Omental fat pad (tissue), 4 donors: ENCODE measurements around the gene CATSPERB. TPM values are rescaled to one million over a fixed set of nuclear protein-coding genes. Genes with fewer than 3 reads are reported as not detected.

Experiments used
- ATAC-seq: fragments of 150-250 bp; one replicate; pipeline ENCODE4 v1.9.1; 2016; ENCODE audit warnings: mild to moderate bottlenecking, moderate library complexity; ENCODE audit not compliant: low FRiP score
- DNase-seq: peaks from one replicate; pipeline ENCODE4 v3.0.0-alpha.2; 2019; ENCODE audit warnings: low spot score
- CTCF ChIP-seq, 3 donors: fragments of 450-650 bp; IDR thresholded peaks; one replicate each; pipeline ENCODE4 v1.5.1; 2016 to 2017; ENCODE audit warnings: antibody characterized with exemption in 3 of 3, mild to moderate bottlenecking in 3 of 3, moderate library complexity in 2 of 3
- total RNA-seq, 4 donors: library from RNA; depleted of rRNA; stranded (reverse); fragments of >200 nt; gene quantifications; one replicate each; pipeline ENCODE4 v1.1.0, GENCODE V29; 2016

Gene CATSPERB
- total RNA-seq, 4 donors from 2014 or later: 4.5 to 11.5 (median 4.8) TPM

DNA sequence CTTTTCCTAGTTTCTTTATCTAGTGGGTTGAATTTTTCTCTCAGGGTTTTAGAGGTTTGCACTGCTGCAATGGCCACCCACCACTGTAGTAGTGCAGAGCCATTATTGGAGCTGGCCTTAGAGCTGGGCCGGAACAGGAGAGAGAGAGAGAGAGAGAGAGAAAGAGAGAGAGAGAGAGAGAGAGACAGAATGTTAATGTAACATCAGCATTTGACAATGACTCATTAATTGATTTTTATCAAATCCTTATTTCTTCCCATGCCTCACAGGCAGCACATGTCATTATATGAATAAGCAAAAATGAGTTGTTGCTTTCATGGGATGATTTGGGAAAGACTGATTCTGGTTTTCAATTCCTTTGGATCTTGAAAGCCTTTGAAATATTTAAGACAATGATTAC lies 145.5 kb downstream of the CATSPERB start:
- no peak for TF ChIP-seq CTCF (IDR thresholded peaks at IDR 0.05)
- no peak for ATAC-seq
- no peak for DNase-seq

DNA sequence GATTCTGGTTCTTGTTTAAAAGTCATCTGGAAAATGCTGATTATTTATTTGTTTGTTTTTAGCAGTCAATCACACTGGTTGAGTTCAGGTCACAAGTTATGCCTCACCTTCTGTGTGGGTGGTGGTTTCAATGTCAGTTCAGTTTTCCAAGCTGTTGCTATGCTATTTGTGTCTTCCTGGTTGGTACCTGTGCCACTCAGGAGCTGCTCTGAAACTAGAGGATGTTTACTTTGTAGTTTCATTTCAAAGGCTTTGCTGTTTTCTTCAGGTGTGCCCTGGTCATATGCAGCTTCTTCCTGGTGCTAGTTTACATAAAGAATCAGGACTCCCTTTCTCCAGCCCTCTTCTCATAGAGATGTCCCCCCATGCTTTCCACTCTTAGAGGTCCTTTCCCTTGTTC lies 146.0 kb downstream of the CATSPERB start:
- ATAC-seq (no peak), DNase-seq (no peak)
- no peak for TF ChIP-seq CTCF (IDR thresholded peaks at IDR 0.05)

GRCh38 chr14:91582761-91583160 lies 149.1 kb downstream of the CATSPERB start:
- TF ChIP-seq CTCF (IDR thresholded peaks at IDR 0.05): no peak
- DNase-seq (no peak), ATAC-seq (no peak)

GRCh38 chr14:91580876-91581577 lies 150.9 kb downstream of the CATSPERB start:
- ATAC-seq: no peak
- no peak for TF ChIP-seq CTCF (IDR thresholded peaks at IDR 0.05)
- no peak for DNase-seq

- no peak for ATAC-seq
- TF ChIP-seq CTCF (IDR thresholded peaks at IDR 0.05): no peak
- DNase-seq: no peak
These were observed 154.2 kb downstream of the CATSPERB start for GRCh38 chr14:91577632-91578233.

DNA sequence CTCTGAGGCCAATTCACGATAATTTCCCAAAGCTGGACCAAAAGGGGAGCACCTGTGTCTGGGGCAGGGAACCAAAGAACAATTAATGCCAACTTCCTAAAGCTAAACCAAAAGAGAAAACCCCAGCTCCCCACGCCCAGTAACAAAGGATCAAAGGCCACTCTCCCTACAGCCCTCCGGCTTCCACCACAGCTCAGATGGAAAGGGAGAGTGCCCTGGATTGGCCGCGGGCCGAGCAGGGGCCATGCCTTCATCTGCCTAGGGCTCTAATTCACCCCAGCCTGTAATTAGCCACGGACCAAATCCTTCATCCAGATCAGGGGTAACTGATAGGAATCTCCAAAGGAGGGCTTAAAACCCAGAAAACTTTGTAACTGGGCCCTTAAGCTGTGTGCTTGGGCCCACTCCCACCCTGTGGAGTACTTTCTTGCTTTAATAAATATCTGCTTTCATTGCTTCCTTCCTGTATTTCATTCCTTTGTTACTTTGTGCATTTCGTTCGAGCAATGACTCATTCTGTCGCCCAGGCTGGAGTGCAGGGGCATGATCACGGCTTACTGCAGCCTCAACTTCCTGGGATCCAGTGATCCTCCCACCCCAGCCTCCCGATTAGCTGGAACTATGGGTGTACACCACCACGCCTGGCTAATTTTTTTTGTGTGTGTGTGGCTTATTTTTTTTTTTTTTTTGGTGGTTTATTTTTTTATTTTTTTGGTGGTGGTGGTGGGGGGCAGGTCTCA lies 156.2 kb downstream of the CATSPERB start:
- ATAC-seq (no peak), DNase-seq (no peak)
- TF ChIP-seq CTCF (IDR thresholded peaks at IDR 0.05): no peak
